ENCODE results near the gene DGKD.
A peak's percentile ranks its signal among the peaks of the same experiment; 100 is the strongest.

Gene DGKD

DNA sequence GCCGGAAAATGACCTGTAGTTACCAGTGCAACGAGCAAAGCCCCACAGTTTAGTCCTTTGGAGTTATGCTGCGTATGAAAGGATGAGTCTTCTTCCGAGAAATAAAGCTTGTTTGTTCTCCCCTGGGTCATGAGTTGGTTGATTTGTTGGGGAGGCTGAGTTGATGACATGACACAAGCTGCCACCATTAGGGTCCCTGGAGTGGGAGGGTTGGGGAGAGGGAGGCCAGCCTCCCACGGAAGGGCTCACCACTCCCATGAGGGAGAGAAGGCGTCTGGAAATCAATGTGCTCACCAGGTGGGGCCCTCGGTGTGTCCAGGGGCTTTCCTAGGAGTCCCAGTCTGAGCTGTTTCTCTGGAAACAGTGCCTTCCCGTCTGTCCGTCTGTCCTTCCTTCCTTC lies 7.4 kb upstream of the DGKD start:
- in situ Hi-C loops (cut with HindIII; ENCODE audit: low pct_ligation_motif_present, low sequenced_read_pairs), result no loop called here
- Histone ChIP-seq H3K4me3 (ENCODE audit: low read depth, low read length) (no peak overlapping the region), H3K36me3 (replicated peaks) (no peaks in the 10 kb centered on the region), H3K27ac (no peak overlapping the region), H3K27me3 (replicated peaks) (no peaks in the 10 kb centered on the region)
- TF ChIP-seq CTCF (IDR thresholded peaks at IDR 0.05; ENCODE audit: low read depth, low read length, missing control alignments), result no peak
- DNase-seq, result no peak

DNA sequence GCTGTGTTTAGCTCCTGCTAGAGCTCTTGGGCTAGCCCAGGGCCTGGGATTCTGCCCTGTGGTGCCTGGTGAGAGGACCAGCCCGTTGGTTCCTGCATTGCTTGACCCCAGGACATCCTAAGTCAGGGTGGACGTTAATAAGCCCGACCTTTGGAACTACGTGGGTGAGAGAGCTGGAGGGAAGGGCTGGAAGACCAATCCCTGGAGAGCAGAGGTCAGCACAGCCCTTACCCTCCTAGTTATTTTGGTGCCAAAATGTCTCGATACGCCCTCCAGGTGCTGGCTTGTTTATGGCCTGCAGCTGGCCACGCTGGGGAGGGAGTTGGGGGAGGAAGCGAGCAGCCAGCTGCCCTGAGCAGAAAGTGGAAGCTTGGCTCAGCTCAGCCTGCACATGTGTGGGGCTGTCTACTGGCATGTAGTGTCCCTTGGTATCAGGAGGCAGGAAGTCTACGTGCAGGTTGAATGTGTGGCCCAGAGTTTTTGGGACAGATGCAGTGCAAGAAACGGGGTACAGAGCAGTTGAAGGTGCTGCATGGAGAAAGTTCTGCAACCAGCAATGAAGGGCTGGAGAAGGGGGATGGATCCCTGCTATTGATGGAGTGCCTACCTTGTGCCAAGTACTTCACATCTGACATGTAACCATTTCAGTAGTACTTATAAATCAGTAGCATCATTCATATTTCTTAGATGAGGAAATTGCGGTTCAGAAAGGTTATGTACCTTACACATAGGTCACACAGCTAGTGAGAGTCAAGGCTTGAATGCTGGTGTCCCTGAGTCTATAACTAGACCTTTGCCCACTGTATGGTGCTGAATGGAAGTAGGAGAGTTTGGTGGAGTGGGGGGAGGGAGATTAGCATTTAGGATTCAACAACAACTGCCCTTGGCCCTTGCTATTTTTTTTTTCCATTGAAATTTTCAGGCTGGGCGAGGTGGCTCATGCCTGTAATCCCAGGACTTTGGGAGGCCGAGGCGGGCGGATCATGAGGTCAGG lies 5.0 kb upstream of the DGKD start:
- H3K4me3 ChIP-seq (ENCODE audit: low read depth, low read length), result no peak overlapping the region
- no peak for TF ChIP-seq CTCF (IDR thresholded peaks at IDR 0.05; ENCODE audit: low read depth, low read length, missing control alignments)
- H3K27me3 ChIP-seq (replicated peaks), result no peaks in the 10 kb centered on the region
- in situ Hi-C loops (cut with HindIII; ENCODE audit: low pct_ligation_motif_present, low sequenced_read_pairs), result no loop called here
- no peak overlapping the region for H3K27ac ChIP-seq
- no peaks in the 10 kb centered on the region for H3K36me3 ChIP-seq (replicated peaks)
- no peak for DNase-seq

GRCh38 chr2:233350708-233351107 lies 3.6 kb upstream of the DGKD start:
- DNase-seq, result peak; percentile 84
- peak; percentile 30 for TF ChIP-seq CTCF (IDR thresholded peaks at IDR 0.05; ENCODE audit: low read depth, low read length, missing control alignments)
- peak overlapping the region; percentile 50 for H3K27ac ChIP-seq
- H3K27me3 ChIP-seq (replicated peaks), result no peaks in the 10 kb centered on the region
- no peak overlapping the region for H3K4me3 ChIP-seq (ENCODE audit: low read depth, low read length)
- H3K36me3 ChIP-seq (replicated peaks), result no peaks in the 10 kb centered on the region
- in situ Hi-C loops (cut with HindIII; ENCODE audit: low pct_ligation_motif_present, low sequenced_read_pairs), result no loop called here

DNA sequence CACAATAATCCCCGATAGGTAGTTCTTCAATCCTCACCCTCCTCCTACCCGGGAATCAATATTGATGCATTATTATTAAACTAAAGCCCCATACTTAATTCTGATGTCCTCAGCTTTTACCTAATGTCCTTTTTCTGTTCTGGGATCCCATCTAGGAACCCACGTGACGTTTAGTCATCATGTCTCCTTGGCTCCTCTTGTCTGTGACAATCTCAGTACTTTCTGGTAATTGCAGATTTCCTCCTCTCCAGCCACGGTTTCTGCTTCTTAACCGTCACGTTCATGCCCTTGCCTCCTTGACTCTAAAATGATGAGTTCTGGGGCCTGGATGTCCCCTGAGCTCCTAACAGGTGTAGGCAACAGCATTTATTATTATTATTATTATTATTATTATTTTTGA lies 2.9 kb upstream of the DGKD start:
- H3K36me3 ChIP-seq (replicated peaks), result no peaks in the 10 kb centered on the region
- H3K4me3 ChIP-seq (ENCODE audit: low read depth, low read length), result no peak overlapping the region
- in situ Hi-C loops (cut with HindIII; ENCODE audit: low pct_ligation_motif_present, low sequenced_read_pairs), result no loop called here
- H3K27ac ChIP-seq, result peak overlapping the region; percentile 50
- H3K27me3 ChIP-seq (replicated peaks), result no peaks in the 10 kb centered on the region
- TF ChIP-seq CTCF (IDR thresholded peaks at IDR 0.05; ENCODE audit: low read depth, low read length, missing control alignments), result no peak
- peak; percentile 14 for DNase-seq

DNA sequence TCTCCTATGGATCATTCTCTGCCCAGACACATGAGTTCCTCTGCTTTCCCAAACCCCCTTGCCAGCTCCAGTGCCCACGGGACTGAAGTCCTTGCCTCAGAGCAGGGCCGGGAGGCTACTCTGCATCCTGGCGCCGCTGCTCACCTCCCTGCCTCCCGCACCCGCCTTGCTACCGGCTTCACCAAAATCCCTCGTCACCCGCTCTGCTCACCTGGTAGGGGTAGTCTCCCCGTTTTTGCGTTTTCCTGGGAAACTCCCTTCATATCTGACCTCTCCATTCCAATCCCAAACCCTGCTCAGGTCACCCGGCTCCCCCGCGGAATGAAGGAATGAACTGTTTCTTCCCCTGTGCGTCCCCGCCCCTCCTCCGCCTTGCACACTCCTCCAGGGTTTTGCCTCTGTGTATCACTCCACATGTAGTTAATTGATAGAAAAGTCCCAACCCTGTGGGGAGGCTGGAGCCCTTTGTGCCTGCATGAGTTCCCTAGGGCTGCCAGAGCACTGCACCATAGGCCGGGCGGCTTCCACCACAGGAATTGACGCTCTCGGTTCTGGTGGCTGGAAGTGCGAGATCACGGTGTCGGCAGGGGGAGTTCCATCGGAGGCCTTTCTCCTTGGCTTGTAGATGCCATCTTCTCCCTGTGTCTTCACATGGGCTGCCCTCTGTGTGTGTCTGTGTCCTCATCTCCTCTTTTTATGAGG lies 2.0 kb upstream of the DGKD start:
- Histone ChIP-seq H3K4me3 (ENCODE audit: low read depth, low read length) (no peak overlapping the region), H3K36me3 (replicated peaks) (no peaks in the 10 kb centered on the region), H3K27me3 (replicated peaks) (no peaks in the 10 kb centered on the region), H3K27ac (no peak overlapping the region)
- no peak for TF ChIP-seq CTCF (IDR thresholded peaks at IDR 0.05; ENCODE audit: low read depth, low read length, missing control alignments)
- no peak for DNase-seq
- in situ Hi-C loops (cut with HindIII; ENCODE audit: low pct_ligation_motif_present, low sequenced_read_pairs), result no loop called here
